Measurements from ENCODE around the gene LGR6.

GRCh38 chr1:202310746-202311145 is 117.1 kb downstream of the LGR6 start:
- TF ChIP-seq CEBPB (IDR thresholded peaks at IDR 0.05; ENCODE audit: borderline replicate concordance in 1 of 2, low read depth in 2 of 2, low read length in 2 of 2) = no peak
- TF ChIP-seq, protein P1, sequence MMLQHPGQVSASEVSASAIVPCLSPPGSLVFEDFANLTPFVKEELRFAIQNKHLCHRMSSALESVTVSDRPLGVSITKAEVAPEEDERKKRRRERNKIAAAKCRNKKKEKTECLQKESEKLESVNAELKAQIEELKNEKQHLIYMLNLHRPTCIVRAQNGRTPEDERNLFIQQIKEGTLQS (IDR thresholded peaks at IDR 0.05; ENCODE audit: borderline replicate concordance, extremely low read depth, low read depth, low read length) = no peak
- no peak for TF ChIP-seq POLR2A (IDR thresholded peaks at IDR 0.05; ENCODE audit: low read depth, low read length)
